ENCODE results near the gene RFT1.

DNA sequence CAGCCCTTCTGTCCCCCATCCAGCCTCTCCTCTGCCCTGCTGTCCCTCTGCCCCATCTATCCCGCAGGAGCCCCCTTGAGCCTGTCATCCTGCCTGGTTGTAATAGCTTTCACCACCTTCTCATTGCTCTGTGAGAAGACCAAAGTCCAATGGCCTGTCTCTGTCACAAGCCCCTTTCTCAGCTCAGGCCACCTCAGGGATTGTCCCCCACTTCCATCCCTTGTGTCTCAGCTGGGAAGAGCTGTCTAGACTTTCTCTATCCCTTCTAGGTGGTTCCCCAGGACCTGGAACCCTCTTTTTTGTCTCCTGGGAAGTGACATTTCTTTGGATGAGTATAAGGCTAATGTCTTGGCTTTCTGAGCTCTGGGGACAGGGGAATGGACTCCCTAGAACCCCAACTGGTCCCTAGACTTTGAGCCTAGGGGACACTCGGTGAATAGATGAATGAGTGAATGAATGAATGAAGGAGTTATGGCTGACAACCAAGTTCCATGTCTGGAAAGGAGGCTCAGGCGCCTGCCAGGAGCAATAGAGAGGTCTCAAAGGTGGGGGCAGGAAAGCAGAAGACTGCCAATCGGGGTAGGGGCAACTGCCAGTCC lies 29.9 kb upstream of the RFT1 start:
- TF ChIP-seq SUZ12 (IDR thresholded peaks at IDR 0.05) (no peak), ARNT (IDR thresholded peaks at IDR 0.05) (no peak), ZNF384 (IDR thresholded peaks at IDR 0.05) (no peak), CTBP1 (IDR thresholded peaks at IDR 0.05; ENCODE audit: borderline replicate concordance) (no peak), LEF1 (IDR thresholded peaks at IDR 0.05; ENCODE audit: borderline replicate concordance) (no peak), HDGF (IDR thresholded peaks at IDR 0.05; ENCODE audit: borderline replicate concordance) (no peak), TARDBP (IDR thresholded peaks at IDR 0.05) (no peak), BHLHE40 (IDR thresholded peaks at IDR 0.05; ENCODE audit: borderline replicate concordance) (no peak), ELF4 (IDR thresholded peaks at IDR 0.05) (no peak), SP1 (IDR thresholded peaks at IDR 0.05) (no peak), FOXK2 (IDR thresholded peaks at IDR 0.05) (no peak), FOXA1 (IDR thresholded peaks at IDR 0.05) (no peak), FOXM1 (IDR thresholded peaks at IDR 0.05; ENCODE audit: borderline replicate concordance) (no peak)
